ENCODE results near the gene CBFA2T3.

Gene CBFA2T3

DNA sequence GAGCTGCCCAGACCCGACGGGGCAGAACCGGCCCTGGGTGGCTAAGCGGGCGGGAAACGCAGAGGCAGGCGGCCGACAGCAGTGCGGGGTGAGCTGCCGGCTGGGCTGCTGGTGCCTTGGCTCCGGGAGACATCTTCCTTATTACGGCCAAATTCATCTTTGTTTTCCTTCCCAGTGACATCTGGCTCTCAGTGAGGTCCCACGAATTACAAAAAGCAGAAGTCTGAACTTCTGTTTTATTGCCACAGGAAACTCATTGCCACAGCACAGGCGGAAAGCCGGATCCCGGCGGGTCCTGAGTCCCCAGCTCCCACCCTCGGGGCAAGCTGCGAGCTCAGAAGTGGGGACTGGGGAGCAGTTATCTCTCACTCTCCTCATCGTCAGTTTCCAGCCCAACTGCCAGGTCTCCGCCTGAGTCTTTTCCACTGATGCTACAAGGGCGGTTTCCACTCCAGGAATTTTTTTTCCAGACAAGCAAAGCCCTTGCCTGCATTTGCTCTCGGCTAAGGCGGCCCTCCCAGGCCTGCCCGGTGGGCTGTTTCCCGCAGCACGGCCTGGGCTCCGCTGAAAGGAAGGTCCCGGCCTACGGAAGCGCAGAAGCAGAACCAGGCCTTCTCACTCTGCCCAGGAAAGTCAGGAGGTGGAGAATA is 40.3 kb downstream of the CBFA2T3 start:
- no peak for DNase-seq

DNA sequence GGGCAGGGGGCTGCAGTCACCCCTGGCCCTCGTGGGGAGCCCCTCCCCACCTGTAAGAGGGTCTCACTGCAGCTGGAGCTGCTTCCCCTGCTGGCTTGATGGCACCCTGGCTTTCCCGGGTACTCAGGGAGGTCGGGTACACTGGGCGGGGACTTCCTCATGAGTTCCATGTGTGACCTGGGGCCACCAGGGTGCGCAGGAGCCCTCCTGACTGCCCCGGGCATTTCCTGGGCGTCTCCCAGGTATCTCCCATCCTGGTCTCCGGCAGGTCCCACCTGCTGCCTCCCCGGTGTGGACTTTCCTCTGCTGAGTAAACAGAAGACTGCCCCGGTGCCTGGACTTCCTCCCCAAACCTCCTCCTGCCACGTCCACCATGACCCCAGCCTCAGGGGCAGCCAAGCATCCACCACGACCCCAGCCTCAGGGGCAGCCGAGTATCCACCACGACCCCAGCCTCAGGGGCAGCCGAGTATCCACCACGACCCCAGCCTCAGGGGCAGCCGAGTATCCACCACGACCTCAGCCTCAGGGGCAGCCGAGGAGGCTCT is 40.9 kb downstream of the CBFA2T3 start:
- DNase-seq = no peak

DNA sequence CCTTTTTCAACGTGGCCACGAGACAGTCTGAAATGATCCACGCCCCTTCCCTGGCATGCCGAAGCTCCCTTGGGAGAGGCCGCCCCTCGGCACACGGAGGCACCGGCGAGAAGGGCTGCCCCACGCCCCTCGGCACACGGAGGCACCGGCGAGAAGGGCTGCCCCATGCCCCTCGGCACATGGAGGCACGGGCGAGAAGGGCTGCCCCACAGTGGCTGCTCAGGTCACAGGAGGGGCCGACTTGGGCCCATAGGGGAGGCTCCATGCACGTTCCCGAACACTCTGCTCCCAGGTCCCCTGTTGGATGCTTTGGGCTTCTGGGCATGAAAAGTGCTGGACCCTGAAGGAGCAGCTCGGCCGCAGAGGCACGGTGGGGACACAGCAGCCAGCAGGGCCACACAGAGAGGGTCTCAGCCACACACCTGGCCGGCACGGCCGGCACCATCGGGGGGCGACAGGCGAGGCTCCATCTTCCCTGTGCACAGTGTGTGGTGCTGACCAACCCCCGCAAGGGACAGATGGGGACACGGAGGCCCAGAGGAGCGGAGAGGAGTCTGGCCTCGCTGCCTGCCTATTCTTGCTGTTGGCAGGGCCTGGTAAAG is 42.8 kb downstream of the CBFA2T3 start:
- DNase-seq = no peak

GRCh38 chr16:88932929-88933328 is 44.1 kb downstream of the CBFA2T3 start:
- no peak for DNase-seq

DNA sequence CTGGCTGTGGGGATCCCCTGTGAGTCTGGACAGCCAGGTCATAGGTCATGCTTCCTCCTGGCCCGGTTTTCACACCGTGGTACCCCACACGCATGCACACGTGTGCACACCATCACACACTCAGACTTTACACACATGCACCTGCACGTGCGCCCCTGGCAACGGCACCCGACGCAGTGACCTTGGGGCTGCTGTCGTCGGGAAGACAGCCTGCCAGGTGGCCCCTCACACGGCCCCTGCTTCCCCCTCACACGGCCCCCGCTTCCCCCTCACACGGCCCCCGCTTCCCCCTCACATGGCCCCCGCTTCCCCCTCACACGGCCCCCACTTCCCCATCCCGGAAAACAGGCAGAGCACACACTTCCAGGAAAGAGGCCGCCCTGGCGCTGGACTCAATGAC is 45.1 kb downstream of the CBFA2T3 start:
- no peak for DNase-seq

DNA sequence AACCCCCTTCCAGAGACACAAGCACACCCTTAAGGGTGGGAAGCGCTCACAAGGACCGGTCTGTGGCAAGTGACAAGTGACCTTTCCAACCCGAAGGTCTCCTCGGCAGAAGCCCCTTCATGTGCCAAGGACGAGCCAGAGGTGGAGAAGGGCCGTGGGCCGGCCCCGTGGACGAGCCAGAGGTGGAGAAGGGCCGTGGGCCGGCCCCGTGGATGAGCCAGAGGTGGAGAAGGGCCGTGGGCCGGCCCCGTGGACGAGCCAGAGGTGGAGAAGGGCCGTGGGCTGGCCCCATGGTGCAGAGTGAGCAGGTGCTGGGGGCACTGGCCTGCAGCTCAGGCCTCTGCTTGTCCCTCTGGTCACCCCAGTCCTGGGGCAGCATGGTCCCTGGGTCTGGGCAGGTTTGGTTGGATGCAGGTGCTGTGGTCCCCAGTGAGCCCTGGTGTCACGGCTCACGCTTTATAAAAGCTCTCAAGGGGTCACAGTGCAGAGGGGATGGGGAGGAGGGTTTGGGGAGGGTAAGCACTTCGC is 45.6 kb downstream of the CBFA2T3 start:
- DNase-seq = no peak

- DNase-seq = no peak
Observed at GRCh38 chr16:88930716-88931115, 46.3 kb downstream of the CBFA2T3 start.

DNA sequence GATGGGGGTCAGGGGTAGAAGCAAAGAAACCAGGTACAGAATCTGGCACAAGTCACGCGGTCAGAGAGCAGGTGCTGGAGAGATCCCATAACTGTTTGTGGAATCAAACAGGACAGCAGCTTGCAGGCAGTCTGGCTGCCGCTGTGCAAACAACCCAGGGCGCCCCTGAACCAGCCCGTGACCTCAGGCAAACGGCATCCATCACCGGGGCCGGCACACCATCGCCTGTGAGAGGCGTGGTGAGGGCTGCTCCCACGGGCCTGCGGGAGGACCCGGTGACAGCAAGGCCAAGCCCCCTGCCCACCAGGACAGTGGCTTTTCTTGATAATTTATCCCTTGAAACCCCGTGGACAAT is 47.9 kb downstream of the CBFA2T3 start:
- no peak for DNase-seq

- no peak for DNase-seq
Observed at GRCh38 chr16:88928405-88929090, 48.5 kb downstream of the CBFA2T3 start.

DNA sequence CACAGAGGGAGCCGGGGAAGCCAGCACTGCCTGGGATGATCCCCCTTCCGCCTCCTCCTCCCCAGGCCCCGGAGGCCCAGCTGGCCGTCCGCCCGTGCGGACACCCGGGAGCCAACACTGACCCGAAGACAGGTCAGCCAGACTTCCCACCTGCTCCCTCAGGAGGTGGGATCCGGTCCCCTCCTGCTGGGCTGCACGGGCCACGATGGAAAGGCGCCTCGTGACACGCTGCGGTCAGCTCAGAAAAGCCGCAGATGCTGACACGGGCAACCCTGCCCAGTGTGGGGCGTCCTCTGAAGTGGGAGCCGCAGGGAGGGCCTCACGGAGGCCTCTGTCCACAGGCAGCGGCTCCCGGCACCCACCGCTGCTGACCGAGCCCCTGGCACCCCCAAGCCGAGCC is 49.3 kb downstream of the CBFA2T3 start:
- DNase-seq = no peak

GRCh38 chr16:88927010-88927409 is 50.0 kb downstream of the CBFA2T3 start:
- DNase-seq = no peak

DNA sequence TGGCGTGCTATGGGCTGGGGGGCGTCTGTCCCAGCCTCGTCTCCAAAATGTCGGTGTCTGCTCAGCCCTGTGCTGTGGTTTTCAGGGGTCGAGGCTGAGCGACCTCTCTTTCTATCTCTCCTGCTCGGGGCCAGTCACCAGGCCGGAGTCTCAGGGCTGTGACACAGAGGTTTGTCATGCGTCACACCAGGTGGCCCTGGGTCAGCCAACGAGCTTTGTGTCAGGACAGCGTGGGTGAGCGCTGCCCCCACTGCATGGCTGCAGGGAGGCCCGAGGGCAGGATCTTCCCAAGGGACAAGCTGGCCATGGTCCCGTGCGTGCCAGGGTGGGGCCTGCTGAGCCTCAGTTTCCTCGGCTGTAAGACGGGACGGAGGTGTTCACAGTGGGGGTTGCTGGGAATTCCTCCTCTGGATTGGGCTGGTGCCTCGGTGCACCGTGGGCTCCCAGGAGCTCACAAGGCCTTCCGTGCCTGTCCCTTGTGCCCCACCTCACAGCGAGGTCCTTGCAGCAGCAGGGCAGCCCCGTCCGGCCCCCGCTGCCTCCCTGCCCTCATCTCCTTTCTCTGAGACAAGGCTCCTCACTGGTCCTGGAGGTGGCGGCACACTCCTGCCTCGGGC is 50.5 kb downstream of the CBFA2T3 start:
- DNase-seq = no peak

- no peak for DNase-seq
Observed at GRCh38 chr16:88925540-88925887, 51.5 kb downstream of the CBFA2T3 start.

DNA sequence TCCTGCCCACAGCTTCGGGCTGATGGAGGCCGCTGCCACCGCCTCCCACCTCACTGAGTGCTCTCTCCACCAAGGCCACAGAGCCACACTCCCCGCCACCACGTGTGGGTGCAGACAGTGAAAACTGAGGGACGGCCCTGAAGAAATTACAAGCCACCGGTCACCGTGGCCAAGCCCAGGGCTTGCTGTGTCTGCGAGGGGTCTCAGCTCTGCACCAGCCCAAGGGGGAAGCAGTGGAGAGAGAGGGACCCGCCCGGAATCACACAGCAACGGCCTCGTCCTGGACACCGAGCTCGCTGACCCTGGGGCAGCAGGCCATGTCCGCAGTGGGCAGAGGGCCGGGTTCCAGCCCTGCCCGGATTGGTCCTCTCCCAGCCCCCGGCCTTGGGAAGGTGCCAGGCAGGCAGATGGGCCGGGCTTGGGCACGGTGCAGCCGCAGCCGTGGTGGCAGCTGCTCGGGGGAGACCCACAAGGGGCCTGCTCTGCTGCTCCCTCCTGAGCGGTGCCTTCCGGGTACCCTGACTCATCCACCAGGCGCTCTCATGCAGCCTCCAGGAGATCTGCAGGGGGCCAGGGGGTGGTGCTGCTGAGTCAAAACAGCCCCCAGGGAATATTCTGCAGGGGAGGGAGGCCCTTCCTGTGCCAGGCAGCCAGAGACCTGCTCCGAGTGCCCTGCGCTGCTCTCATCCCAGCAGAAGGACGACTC is 52.0 kb downstream of the CBFA2T3 start:
- peak; percentile 11 for DNase-seq

DNA sequence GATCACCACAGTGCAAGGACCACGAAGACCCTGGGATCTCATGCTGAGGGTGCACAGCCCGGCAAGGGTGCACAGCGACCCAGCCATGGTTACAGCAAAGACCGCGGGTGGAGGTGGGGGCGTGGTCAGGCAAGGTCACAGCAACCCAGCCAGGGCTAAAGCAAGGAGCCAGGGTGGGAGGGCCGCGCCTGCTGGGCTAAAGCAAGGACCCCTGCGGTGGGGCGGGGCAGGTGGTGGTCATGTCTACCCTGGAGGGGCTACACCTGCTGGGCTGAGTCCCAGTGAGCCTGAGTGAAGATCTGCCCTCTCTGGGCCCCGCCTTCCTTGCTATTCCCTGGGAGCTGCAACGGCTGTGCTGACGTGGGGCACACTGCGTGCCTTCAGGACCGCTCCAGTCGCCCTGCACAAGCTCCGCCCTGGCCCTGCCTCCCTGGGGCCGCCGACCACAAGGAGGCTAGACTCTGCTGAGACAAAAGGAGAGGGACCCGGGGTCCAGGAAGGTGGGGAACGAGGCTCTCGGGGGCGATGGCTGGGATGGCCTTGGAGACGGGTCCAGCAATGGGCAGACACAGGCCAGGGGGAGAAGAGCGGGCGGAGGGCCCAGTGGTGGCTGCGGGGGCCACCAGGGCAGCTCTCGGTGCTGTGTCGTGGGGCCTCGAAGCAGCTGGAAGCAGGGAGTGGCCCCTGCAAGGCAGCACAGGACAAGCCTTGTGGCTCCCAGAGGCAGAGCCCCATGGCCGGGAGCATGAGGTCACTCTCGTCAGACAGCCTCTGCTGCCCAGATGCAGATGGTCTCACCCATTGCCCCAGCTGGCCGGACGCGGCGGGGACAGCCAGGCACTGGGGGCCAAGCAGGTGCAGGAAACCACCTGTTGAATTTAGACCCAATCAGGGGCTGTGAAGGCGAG is 52.8 kb downstream of the CBFA2T3 start:
- DNase-seq = no peak

DNA sequence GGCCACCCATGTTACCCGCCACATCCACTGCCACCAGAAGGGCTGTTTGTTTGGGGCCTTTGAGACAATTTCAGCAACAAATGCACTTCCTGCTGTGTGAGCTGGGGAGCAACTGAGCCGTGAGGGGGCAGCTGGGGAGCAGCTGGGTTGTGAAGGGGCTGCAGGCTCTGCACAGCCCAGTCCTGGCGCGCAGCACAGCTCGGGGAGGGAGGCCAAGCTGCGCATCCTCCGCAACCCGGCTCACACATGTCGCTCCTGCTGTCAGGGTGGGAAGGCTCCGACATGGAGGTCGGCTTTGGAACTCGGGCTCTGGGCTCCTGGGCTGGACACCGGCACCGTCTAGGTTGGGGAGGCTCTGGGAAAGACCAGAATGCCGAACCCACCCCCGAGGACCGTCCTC is 53.6 kb downstream of the CBFA2T3 start:
- no peak for DNase-seq

DNA sequence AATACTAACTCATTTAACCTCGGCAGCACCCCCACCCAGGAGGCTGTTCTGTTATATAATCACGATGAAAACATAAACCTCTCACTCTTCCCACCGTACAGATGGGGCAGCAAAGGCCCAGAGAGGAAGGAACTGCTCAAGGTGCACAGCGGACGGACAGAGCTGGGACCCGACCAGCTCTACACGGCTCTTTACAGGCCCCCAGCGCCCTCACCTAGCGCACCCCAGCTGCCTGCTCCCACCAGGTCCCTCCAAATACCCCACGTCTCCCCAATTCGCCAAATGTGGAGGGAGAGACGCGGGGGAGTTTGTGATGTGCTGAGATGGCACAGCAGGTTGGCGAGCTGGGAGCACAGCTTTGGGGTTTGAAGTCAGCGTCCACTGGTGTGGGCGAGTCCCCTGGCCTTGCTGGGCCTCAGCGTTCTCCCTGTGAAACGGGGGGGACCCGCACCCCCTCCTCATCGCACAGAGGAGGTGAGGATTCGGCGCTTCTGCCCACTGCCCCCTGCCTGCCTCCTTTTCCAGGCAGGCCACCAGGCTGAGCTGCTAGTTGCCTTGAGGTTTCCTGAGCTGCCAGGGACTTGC is 54.1 kb downstream of the CBFA2T3 start:
- DNase-seq = no peak

DNA sequence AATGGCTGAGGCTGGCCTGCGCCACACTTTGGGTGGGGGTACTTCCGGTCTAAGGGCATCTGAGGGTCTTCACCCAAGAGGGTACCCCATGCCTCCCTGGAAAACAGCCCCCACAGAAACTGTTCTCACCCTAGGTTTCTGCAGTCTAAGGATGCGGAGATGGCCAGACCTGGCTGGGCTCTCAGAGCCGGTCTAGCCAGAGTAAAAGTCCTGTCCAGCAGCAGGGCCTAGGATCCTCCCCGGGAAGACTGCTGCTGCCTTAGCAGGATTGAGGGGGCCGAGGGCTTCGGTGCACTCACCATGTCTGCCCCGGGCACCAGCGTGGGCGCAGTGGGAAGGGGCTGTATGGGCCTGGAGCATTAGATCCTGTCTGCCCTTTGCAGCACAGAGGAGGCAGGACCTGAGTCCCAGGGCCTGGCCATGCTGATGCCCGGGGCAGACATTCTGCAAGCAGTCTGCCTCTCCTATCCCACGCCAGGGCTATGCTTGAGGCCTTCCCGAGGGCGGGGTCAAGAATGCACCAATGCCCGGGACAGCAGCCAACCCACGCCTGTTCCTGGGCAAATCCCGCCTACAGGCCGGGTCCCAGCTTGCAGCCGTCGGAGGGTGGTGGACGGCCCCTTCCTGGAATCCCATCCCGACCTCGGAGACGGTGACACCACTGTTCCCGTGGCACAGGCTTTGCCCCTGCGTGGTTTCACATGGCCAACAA is 54.7 kb downstream of the CBFA2T3 start:
- no peak for DNase-seq

DNA sequence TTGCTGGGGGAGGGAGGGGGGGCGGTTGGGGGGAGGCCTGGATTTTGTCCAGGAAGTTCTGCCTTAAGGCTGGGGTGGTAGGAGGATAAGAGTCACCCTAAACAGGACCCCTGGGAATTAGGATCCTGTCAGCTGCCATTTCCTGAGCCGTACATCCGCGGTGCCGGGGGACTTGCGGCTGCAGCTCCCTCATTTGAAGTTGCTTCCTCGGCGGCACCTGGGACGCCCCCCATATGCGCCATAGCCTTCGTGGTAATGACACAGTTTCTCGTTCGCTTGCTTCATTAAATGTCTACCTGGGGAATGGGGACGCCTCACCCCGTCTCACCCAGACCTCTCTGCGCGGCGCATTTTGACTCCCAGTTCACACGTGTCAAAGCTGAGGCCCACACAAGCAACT is 55.4 kb downstream of the CBFA2T3 start:
- DNase-seq = no peak

GRCh38 chr16:88920618-88921590 is 56.1 kb downstream of the CBFA2T3 start:
- DNase-seq = no peak

Data from CD4-positive, alpha-beta T cell treated with Interleukin-10 for 1 hour (primary cell).